Activated naive CD4-positive, alpha-beta T cell treated with anti-CD3 and anti-CD28 coated beads, Interleukin-2, amount 50 U/mL, for 16 hours (primary cell): ENCODE results near the gene TBC1D32.
"Not testable (repeated sequence)": the region's sequence is repeated elsewhere in the genome, so short reads cannot be mapped to it uniquely, and the experiment has no call there.

Experiments used
- DNase-seq: peaks from one replicate; pipeline ENCODE4 v3.0.0-alpha.2; 2020

The TBC1D32 gene

DNA sequence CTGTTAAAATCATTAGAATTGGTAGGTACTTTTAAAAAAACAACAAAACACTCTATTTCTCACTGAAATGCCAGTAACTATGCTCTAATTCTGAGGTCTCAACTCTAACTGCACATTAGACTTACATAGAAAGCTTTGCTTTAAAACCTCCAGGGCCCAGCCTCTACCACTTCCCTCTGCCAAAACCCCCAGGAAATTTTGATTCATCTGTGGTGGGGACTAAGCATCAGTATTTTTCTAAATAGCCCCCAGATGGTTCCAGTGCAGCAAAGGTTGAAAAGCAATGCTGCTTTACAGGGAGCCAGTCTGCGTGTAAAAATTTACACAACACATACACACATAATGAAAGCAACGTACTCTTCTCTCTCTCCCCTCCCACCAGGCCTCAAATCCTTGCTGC lies 3.8 kb downstream of the TBC1D32 start:
- DNase-seq, result no peak

GRCh38 chr6:121321282-121321681 lies 13.0 kb downstream of the TBC1D32 start:
- no peak for DNase-seq

GRCh38 chr6:121319603-121320002 lies 14.7 kb downstream of the TBC1D32 start:
- no peak for DNase-seq

GRCh38 chr6:121319112-121319553 lies 15.1 kb downstream of the TBC1D32 start:
- DNase-seq, result no peak

- DNase-seq, result no peak
Observed at GRCh38 chr6:121314381-121315112, 19.7 kb downstream of the TBC1D32 start.

DNA sequence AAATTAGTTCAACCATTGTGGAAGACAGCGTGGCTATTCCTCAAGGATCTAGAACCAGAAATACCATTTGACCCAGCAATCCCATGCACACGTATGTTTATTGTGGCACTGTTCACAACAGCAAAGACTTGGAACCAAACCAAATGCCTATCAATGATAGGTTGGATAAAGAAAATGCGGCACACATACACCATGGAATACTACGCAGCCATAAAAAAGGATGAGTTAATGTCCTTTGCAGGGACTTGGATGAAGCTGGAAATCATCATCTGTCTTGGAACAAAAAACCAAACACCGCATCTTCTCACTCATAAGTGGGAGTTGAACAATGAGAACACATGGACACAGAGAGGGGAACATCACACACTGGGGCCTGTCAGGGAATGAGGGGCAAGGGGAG lies 22.5 kb downstream of the TBC1D32 start:
- DNase-seq, result not testable (repeated sequence)

GRCh38 chr6:121310495-121310894 lies 23.8 kb downstream of the TBC1D32 start:
- no peak for DNase-seq

DNA sequence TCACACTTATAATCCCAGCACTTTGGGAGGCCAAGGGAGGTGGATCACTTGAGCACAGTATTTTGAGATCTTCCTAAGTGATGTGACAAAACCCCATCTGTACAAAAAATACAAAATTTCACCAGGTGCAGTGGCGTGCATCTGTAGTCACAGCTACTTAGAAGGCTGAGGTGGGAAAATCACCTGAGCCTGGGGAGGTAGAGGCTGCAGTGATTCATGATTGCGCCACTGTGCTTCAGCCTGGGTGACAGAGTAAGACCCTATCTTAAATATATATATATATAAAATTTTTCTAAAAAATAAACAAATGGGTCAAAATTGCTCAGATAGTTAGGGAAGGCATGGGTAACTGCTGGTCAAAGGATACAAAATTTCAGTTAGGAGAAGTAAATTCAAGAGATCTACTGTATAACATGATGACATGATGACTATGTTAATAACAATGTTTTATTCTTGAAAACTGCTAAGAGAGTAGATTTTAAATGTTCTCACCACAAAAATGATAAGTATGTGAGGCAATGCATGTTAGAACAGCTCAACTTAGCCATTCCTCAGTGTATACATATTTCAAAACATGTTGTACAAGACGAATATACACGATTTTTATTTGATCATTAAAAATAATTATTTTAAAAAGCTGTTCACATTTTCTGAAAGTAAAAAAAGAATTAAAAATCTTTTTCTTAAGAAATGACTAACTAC lies 24.4 kb downstream of the TBC1D32 start:
- no peak for DNase-seq

DNA sequence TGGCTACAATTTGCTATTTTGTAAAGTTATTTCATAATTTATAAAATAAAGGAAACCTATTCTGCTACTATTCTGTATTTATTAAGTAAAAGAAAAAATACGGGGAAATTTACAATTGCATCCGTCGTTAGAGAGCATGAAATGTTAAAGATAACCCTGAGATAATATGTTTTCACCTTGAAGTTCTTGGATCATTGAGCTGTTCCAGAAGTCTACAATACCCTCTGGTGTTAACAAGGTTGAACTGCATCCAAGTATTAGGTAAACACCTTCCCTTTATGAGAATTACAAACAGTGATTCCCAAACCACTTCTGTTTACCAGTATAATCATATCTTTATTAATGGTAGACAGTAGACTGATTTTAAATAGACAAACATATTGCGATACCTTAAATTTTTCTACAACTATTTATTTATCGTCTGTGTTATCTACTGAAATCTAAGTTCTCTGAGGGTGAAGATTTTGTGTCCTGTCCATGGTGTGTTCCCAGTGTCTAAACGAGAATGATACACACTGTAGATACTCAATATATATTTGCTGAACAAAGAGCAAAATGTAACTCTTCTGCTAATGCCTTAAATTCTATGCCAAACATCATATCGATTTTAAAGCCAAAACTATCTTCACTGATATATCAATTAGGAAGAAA lies 28.2 kb downstream of the TBC1D32 start:
- DNase-seq, result no peak

DNA sequence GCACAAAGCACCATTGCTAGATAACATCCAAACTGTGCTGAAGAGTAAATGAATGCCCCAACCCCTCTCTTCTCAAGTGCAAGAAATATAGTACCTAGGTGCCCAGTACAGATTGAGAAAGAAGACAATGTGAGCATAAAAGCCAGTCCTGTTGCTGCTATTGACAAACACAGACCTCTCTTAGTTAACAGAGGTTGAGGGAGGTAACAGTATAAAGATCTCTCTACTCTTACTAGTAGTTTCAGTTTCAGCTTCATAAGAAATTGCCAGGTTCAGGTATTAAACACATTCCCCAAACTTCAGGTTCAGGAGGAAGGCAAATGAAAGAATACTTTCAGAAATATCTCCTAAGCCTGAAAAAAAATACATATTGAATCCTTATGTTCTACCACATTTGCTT lies 31.4 kb downstream of the TBC1D32 start:
- no peak for DNase-seq

GRCh38 chr6:121301156-121301555 lies 33.1 kb downstream of the TBC1D32 start:
- not testable (repeated sequence) for DNase-seq

GRCh38 chr6:121297694-121298093 lies 36.6 kb downstream of the TBC1D32 start:
- no peak for DNase-seq

DNA sequence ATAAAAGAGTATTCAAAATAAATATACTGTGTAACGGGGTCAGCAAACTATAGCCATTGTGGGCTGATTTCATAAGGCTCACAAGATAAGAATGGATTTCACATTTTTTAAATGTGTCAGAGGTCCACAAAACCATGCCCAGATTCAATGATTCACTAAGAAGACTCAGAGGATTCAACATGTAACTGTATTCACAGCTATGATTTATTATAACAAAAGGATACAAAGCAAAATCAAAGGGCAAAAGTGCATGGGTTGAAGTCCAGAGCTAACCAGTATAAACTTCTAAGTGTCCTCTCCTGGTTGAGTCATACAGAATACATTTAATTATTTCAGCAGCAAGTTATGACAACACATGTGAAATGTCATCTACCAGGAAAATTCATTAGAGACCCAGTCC lies 49.2 kb downstream of the TBC1D32 start:
- DNase-seq, result no peak

DNA sequence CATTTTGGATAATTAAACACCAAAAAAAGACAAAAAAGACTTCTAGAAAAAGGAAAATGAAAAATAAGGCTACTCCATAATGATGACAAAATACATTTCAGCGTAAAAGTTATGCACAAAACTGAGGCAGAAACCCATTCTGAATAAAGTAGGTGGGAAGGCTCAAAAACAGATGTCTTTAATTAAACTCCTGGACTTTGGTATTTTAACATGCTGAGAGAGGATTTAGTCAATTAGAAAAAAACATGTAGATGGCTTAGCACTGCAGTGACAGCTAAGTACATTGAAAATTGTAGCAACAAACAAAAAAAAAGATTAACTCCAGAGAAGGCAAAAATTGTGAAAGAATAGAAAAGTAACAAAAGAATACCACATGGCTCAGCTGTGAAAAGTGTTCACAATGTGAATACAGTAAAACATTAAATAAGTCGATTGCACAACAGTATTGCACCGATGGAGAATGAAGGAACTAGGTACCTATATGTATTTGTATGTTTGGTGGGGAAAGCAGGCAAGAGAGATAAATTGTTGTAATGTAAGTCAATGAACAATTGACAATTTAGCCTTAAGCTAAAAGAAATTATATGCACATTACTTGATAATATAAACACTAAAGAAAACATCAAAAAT lies 59.5 kb downstream of the TBC1D32 start:
- DNase-seq, result no peak

DNA sequence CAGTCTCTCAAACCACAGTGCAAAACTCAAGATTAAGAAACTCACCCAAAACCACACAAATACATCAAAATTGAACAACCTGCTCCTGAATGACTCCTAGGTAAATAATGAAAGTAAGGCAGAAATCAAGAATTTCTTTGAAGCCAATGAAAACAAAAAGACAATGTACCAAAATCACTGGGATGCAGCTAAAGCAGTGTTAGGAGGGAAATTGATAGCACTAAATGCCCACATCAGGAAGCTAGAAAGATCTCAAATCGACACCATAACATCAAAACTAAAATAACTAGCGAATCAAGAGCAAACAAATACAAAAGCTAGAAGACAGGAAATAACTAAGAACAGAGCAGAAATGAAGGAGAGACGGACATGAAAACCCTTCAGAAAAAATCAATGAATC lies 70.5 kb downstream of the TBC1D32 start:
- DNase-seq, result no peak

DNA sequence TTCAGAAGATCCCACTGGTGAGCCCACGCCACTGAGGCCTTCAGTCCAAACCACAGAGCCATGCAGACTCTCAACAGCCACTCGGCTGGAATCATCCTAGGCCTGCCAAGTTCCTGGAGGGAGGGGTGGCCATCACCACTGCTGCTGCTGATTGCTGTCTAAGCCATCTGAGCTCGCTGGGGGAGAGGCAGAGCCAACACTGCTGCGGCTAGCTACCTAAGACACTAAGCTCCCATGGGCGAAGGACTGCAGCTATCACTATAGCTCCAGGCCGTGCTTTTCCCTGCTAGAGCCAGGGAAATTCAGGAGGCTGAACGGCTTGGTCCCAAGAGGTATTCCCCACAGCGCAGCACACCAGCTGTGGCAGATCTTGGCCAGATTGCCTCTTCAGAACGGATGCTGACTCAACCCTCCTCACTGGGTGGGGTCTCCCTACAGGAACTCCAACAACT lies 73.6 kb downstream of the TBC1D32 start:
- no peak for DNase-seq

GRCh38 chr6:121247386-121247785 lies 86.9 kb downstream of the TBC1D32 start:
- DNase-seq, result no peak

- DNase-seq, result no peak
Observed at GRCh38 chr6:121242386-121242785, 91.9 kb downstream of the TBC1D32 start.

- DNase-seq, result no peak
Observed at GRCh38 chr6:121237859-121238258, 96.4 kb downstream of the TBC1D32 start.

- DNase-seq, result no peak
Observed at GRCh38 chr6:121236984-121237383, 97.3 kb downstream of the TBC1D32 start.

DNA sequence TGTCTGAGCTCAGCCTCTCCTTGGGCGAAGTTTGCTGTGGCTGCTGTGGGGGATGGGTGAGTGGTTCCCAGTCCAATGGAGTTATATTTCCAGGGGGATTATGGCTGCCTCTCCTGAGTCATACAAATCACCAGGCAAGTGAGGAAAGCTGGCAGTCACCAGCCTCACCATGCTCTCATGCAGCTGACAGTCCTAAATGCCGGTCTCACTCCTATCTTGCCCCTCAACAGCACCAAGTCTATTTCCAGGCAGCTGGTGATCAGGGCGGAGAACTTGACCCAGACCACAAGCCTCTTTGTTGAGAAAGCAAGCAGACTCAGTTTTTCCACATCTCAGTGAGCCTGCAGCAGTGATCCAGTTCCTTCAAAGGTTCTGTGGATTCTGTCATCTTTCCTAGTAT lies 98.9 kb downstream of the TBC1D32 start:
- no peak for DNase-seq

DNA sequence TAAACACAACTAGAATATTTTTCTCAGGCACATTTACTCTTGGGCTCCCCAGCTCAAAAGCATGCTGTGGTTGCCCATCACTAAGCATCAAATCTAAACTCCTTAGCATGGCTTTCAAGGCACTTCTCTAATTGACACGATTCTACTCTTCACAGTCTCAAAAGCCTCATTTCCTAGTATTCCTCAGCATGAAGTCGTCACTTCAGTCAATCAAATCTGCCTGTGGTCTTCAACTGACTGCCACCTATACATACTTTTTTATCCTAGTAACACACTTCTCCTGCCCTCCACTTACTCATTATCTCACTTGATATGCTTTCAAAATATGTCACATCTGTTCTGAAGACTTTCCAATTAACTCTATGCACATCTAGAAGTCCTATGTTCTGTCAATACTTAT lies 110.3 kb downstream of the TBC1D32 start:
- DNase-seq, result no peak

DNA sequence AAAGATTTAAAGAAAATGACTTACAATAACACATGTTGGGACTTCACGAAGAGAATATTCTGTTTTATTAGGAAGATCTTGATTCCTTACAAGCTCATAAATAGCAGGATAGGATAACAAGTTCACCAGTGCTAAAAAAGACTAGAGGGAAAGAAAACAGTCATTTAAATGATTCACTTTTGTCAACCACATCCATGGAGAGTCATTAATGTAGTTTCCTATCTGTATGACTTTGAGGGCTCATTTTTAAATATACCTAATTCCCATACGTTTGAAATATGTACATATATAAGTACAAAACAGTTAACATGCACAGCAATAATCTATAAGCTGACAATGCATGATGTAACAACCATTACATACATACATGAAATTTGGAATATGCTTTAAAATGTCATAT lies 111.1 kb downstream of the TBC1D32 start:
- no peak for DNase-seq

DNA sequence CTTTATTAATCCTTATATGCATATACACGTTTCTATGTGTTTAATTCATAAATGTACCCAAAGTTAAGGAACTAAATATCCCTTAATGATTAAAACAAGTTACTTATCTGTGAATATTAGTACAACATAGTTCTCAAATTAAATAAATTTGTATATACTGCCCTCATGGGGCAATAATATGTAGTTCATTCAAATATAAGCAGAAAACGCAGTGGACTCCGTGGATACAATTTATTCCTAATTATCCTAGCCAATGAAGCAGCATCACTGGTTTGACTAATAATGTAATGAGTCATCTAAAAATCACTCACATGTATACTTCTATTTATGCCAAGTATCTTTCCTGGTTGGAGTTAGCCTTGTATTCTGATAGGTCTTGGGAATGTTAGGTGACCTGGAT lies 111.6 kb downstream of the TBC1D32 start:
- DNase-seq, result no peak
